TTC549 (cell line): ENCODE measurements around the gene GMDS.

ENCODE experiments used
- FAIRE-seq: peaks from 2 replicates; lab custom pipeline; 2012; peaks lifted over from hg19 to GRCh38; lab: Jason Lieb, UNC

The GMDS gene

DNA sequence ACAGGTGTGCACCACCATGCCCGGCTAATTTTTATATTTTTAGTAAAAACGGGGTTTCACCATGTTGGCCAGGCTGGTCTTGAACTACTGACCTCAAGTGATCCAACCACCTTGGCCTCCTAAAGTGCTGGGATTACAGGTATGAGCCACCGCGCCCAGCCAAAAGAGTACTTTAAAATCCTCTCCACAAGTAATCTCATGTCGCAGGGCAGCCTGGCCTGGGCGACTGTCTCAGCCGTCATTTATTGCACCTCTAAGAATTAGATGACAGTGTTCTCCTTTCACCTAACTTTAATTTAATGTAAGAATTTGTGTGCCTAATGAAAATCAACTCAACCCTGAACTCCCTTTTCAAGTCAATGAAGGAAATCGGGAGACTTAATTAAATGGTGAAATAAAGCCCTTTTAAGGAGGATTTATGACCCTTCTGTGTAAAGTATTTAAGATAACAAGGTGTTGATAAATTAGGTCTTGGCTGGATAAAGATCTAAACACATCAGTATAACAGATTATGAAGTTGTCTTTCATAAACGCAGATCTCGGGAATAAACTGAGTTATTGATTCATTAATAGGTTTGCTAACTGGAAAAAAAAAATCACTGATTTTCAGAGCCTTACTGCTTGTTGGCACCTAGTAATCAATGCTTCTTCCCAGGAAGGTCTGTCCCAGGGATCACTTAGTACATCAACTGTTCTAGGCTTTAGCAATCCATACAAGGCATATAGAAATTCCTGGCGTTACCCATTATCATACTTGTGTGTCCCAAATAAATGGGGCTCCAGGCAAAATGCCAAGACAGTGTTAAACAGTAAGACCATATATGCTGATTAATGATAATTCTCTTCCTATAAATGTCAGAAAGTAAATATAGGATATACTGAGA is 209.3 kb downstream of the GMDS start:
- FAIRE-seq = no peak

DNA sequence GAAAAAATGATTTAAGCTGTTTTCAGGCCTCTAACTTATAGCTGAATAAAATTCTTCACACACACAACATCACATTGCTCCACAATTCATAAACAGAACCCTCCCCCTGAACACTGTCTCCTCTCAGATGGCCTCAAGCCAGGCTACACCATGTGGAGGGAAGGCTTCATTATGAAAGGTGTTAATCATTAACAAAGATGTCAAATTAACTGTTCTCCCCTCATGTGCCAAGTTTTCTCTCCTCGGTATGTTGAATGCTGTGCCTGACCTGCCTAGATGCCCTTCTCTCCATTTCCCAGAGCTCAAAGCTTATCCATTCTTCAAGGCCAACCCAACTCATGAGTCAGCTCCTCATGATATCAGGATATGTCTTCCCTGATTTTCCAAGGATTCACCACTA is 210.4 kb downstream of the GMDS start:
- FAIRE-seq = no peak

DNA sequence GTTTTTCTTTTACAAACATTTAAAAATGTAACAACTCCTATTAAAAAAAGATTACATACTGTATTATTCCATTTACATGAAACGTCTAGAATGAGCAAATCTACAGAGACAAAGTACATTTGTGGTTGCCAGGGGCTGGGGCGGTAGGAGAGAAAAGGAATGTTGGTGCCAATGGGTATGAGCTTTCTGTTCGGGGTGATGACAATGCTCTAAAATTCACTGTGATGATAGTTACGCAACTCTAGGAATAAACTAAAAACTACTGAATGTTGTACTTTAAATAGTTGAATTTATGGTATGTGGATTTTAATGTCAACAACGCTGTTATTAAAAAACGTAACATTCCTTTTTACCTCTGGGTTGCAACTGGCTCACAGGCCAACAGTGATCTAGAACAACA is 211.1 kb downstream of the GMDS start:
- no peak for FAIRE-seq

DNA sequence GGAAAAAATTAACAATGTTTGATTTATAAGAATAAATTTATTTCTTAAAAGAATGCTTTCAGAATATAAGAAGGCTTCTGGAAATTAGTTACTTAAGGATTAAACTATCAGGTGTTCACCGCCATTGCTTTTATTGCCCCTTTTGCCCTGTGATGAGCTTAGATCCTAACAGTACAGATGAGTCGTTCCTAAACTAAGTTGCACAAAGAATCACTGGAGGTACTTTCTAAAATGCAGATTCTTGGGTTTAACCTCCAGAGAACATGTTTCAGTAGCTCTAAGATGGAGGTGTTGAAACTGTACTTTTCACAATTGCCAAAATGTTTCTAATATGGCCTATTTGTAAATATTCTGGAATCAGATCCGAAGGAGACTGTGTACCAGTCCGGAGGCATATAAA is 211.9 kb downstream of the GMDS start:
- FAIRE-seq = no peak

DNA sequence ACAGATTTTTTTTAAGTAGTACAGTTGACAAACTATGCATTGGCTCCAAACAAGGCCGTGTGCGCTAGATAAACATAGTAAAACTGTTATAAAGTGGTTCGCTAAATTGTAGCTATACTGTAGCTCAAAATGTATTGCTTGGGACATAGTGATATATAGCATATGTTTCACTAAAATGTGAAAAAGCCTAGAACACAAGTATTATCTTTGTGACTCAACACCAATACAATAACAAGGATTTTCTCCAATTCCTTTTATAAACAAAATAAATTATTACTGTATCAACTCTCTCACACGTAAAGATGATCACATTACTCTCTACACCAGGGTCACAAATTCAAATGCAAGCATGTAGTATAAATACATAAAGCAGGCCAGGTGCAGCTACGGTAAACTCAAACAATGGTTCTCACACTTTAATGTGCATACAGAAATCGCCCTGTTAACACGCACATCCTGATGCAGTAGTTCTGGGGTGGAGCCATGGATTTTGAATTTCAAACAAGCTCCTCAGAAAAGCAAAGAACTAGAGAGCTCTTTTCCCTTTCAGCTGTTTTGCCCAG is 214.6 kb downstream of the GMDS start:
- no peak for FAIRE-seq

DNA sequence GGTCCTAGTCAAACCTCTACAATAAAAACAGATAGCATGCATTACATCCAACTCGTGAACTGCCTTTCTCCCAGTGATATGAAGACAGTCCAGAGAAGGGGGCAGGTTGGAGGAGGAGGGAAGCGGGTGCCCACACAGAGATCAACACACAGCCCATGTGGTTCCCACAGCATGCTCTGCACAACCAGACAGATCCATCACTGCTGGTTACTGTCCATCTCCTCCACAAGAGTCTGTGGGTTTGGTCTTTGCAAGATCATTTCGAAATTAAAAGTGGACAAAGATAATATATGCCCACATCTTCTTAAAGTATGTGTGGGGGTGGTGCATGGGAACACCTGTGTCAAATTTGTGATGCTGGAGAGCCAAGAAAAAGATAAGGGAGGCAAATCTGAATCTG is 215.5 kb downstream of the GMDS start:
- FAIRE-seq = no peak

DNA sequence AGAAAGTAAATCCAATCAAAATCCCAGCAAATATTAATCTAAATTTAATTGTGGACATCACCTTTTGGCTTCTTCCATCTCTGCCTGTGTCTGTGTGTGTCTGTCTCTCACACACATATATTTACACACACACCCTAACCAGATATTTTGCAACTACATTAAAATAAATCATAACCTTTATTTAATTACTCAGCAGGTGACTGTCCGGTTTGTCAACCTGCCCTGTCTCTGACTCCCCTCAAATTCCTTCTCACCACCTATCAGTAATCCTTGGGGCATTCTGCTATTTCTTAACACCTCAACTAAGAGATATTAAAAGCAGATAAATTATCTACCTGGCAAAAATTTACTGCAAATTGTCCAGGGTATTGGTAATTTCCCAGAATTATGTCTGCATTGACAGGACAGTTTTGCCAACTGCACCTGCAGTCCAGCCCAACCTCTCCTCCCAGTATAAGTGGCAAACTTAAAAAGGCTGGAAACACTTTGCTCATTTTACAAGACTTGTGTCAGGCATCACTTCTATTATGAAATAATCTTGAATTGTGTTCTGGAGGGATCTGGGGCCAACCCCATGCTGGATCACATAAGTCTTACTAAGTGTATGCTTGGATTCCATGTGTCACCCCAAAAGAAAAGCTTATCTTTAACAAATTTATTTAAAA is 216.1 kb downstream of the GMDS start:
- no peak for FAIRE-seq

DNA sequence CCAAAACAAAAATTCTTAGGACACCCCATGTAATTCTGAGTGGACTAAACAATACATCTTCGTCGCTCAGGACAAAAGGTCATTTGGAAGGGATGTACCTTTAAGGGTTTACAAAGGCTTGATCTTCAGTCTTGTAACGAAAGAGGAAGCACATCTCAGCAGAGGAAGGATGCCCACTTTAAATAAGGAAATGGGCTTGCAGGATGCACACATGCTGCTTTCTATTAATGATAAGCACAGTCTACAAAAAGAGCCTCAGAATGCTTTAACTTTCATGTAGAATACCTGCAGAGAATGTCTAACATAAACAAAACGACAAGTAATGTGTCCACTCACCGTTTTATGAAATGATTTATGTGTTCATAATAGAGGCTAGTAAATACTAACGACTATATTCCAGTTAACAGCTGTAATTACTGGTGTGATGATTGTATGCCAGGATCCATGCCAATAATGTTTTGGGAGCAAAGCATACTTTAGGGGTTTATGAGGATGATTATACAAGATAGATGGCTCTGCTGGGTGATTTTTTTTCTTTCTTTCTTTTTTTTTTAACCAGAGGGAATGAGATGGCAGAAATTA is 216.9 kb downstream of the GMDS start:
- no peak for FAIRE-seq

DNA sequence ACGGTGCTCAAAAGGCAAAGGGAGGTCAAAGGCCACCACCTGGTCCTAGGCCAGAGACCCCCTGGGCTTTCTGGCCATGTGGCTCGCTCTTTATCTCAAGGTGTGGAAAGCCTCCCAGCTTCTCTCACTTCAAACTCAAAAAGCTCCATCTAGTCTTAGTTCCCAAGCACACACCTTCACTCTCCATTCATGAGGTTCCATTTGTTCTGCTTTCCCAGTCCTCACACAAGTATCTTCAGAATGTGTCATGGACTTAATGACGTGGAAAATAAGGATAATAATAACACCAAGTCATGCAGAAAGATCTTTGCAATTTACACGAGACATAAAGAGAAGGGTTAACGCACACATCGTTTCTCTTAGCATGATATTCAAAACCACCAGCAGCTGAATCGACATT is 219.3 kb downstream of the GMDS start:
- no peak for FAIRE-seq

DNA sequence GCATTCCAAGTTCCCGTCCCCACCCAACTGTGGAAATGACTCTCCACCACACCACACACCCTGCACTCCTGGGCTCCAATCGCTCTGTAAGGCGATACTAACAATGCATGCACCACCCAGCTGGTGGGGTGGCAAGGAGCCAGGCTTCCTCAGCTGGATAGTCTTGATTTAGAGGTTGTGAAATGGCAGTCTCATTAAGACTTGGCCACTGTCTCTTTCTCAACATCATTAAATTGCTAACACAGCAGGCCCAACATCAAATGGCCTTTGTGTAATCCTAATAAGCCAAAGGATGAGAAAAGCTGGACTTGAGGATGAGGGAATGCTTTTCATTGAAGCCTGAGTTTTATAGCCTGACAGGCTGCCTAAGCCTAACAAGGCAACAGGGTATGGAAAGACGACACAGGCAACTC is 223.7 kb downstream of the GMDS start:
- no peak for FAIRE-seq

DNA sequence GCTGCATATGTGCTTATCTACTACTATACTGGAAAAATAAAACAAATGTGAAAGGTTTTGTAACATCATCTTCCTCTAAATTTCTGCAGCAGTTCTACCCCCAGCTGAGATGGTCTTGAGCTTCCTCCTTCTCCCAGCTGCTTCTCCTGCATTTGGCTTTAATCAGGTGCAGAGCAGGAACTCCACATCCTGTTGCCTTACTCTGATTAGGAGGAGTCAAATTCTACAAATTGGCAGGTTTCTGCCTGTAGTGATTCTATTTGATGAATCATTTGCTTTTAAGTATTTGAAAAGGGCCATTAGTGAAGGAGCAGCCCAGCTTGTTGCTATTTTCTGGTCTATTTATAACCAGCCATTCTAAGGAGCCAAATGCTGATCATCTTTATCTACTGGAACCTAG is 224.5 kb downstream of the GMDS start:
- no peak for FAIRE-seq

DNA sequence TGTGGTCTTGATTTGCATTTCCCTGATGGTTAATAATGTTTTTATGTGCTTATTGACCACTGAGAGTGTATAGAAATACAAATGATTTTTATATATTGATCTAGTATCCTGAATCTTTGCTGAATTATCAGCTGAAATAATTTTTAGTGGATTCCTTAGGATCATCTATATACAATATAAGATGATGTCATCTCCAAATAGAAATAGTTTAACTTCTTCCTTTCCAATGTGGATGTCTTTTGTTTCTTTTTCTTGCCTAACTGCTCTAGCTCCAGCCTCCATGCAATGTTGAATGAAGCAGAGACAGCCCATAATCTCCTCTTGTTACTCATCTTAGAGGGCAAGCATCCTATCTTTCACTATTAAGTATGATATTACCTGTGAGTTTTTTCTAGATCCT is 226.4 kb downstream of the GMDS start:
- no peak for FAIRE-seq

DNA sequence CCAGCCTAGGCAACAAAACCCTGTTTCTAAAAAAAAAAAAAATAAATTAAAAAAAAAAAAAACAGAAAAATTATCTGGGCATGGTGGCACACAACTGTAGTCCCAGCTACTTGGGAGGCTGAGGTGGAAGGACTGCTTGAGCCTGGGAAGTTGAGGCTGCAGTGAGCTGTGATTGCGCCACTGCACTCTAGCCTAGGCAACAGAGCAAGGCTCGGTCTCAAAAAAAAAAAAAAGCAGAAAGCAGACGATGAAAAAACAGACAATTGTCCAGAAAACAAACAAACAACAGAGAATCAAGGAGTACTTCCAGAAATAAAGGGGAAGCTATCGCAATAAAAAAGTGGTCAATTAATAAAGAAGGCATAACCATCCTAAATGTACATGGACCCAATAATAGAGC is 229.4 kb downstream of the GMDS start:
- no peak for FAIRE-seq

DNA sequence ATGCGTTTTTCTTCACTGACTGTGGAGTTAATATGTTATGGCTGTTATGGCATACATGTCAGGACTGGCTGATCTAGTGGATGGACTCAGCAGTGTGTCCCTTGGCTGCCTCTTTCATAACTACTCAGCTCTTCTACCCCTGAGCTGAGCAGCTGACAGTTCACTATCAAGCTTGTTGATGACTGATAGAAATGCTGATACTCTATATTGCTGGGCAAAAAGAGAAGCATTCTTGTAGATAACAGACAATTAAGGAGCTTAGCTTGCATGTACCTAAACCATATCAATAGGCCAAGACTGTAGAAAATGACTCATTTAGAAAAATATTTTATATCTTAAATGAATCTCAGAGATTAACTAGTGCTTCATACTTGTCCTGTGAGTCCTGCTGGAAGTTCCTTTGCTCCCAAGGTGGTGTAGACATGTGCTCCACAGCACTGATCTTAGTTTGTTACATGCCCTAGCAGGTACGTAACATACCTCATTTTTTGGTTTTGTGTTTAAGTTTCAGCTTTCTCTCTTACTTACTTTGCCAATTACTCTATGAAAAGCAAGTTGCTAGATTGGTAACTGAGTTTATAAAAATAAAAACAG is 236.9 kb downstream of the GMDS start:
- FAIRE-seq = no peak

DNA sequence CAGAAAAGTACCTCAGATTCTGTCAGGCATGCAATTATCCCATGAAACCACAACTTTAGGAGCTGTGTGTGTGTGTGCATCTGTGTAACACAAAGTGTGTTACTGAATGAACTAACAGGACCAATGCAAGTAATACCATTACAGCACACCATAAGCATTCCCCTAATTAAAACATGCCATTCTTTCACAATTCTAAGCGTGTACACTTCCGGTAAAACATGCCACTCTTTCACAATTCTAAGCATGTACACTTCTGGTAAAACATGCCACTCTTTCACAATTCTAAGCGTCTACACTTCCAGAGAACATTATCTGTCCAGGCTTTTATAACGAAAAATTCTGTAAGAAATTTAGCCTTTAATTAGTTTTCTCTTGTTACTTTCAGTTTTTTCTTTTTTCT is 238.2 kb downstream of the GMDS start:
- no peak for FAIRE-seq

DNA sequence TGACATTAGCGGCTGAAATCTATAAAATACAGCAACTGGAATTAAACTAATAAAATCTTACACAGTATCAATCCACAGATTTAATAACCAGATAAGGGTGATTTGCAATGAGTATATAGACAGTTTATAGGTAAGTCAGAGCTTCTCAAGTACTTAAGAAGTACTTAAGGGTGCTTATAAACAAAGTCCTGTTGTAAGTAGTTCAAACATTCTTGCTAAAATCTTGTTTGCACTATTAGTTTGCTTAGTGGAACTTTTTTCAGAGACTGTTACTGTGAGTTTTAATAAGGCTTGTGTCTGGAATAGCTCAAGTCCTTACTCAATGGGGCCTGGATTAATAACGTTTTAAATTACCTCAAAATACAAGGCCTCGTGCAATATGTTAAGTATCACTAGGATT is 240.5 kb downstream of the GMDS start:
- no peak for FAIRE-seq

DNA sequence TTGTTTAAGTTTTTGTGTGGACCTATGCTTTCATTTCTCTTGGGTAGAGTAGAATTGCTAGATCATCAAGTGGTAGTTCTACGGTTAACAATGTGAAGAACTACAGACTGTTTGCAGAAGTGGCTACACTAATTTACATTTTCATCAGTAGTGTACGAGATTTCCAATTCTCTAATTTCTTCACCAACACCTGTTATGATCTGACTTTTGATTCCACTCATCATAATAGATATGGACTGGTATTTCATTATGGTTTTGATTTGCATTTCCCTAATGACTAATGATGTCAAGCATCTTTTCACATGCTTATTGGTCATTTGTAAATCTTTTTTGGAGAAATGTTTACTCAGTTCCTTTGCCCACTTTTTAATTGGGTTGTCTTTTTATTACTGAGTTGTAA is 244.4 kb downstream of the GMDS start:
- no peak for FAIRE-seq

DNA sequence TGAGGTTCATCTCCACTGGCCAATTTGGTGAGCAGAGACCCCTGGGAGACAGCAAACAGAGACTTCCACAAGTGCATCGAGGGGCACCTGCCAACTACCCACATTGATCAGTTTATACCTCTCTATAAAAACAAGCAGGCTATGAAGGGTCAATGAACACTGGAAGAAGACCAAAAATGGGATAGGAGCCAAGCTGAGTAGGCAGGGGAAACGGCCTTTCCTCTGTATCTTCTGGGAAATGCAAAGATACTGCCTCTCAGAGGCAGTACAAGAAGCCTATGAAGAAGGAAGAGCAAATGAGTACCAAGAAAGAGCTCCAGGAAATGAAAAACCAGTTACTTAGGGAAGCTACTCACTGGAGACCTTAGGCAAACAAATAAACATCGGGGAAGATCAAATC is 247.7 kb downstream of the GMDS start:
- FAIRE-seq = no peak

DNA sequence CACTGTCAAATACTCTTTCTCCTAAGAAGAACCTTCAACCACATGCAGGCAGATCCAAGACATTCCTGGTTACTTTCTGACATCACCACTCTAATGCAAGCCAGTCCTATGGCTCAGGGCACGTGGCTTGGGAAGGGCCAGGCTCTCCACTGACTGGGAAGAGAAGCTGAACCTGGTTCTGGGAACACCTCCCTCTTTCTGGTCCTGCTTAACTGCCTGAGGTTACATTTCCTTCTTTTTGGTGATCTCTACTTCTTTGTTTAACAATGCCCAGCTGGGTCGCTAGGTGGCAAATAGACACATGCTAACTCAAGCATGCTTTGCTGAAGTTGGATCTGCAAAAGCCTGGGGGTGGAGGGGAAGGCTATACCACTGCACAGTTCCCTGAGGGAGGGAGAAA is 249.8 kb downstream of the GMDS start:
- FAIRE-seq = no peak

DNA sequence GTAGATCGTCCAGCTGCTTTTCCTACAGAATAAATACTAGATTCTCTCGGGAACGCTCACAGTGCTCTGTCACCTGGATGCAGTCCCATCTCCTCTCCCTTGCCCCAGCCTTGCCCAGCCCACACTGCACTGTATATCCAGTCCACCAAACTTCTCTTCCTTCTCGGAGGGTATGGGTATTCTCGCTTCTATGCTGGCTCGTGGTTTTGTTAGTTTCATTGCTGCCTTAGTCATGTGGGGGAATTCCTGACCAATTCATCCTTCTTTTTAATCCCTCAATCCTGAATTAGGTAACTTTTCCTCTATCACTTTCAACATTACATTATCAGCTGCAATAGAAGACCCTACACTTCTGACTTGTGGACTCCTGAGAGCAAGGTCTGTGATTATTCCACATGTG is 252.4 kb downstream of the GMDS start:
- FAIRE-seq = no peak

DNA sequence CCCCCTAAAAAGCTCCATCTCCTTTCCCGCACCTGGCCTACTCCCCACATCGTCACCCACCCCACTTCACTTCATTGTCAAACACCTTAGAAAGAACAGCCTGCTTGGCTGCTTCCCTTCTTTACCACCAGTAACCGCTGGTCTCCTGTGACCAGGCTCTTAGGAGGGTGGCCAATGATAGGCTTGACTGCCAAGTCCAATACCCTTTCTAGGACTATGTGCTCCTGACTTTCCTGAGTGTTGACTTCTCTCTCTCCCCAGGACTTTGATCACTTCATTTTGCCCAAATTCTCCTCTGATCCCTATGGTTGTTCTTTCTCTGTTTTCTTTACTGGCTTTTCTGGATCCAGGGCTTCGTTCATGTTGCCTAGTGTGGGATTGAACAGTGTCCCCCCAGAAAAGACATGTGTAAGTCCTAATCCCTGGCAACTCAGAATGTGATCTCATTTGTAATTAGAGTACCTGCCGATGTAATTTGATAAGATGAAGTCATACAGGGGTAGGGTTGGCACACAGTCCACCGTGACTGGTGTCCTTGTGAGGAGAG is 254.0 kb downstream of the GMDS start:
- no peak for FAIRE-seq

DNA sequence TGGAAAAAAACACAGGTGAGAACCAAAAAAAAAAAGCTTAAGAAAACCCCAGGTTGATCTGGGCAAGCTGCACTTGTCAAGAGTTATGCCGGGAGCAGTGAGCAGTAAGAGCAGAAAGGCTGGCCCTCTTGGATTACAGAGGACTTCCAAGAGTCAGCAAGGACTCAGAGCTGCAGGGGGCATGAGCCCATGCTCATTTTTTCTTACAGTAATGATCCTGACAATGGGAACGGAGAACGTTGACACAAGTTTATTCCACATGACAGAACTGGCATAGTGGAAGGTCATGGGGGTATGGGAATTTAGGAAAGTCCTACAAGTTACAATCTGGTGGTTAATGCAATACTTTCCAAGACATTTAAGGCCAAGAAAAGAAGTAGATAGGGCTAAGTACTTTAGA is 256.6 kb downstream of the GMDS start:
- no peak for FAIRE-seq

DNA sequence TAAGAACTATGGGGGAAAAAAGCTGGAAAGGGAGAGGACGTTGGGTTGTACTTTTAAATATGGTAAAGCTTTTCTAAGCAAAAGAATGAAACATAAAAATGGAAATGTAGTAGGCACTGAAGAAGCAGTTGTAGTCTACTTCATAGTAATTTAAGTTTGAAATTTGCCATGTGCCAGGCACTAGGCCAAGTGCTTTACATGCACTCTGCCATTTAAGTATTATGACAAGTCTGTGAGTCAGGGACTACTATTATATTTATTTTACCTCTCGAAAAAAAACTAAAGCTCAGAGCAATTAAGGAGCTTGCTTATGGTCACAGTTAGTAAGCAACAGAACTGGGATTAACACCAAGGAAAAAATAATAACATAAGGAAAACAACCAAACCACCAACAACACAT is 257.8 kb downstream of the GMDS start:
- no peak for FAIRE-seq
